ENCODE measurements around the gene MX2.

DNA sequence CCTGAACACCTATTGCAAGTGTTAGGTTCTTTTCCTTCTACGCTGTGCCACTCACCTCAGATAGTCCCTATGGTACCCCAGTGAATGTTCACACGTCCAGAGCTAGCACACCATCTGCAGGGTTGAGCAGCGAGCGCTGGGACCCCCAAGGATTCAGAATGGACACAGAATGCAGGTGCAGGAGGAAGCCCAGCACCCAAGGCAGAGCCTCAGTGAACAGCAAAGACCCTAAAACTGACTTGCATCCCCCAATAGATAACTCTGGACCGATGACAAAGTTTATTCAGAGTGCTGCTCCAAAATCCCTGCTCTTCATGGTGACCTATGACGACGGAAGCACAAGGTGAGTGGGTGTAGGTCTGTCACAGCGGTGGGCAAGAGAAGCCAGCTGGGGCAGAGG lies 15.1 kb upstream of the MX2 start:
- TF ChIP-seq CTCF (IDR thresholded peaks at IDR 0.05; ENCODE audit: low read depth, low read length, missing input control) (no peak), YY1 (IDR thresholded peaks at IDR 0.05) (no peak), NR2F2 (IDR thresholded peaks at IDR 0.05) (no peak)
